Prostate gland (tissue), 2 donors: ENCODE results near the gene SARDH.

Experiments
- CTCF ChIP-seq, 4 experiments: fragments of 200-600 bp in 2 of 4; fragments of 450-650 bp in 2 of 4; sonication (generic) in 2 of 4; IDR thresholded peaks; 1 replicate in 3 of 4; 2 replicates in 1 of 4; pipeline ENCODE4 v1.5.1; 2016 to 2019; ENCODE audit warnings: antibody characterized with exemption in 4 of 4, mild to moderate bottlenecking in 2 of 4, moderate library complexity in 2 of 4
- POLR2A ChIP-seq: fragments of 450-650 bp; IDR thresholded peaks from one replicate; pipeline ENCODE4 v1.6.1; 2016; ENCODE audit warnings: antibody characterized with exemption, mild to moderate bottlenecking

- no peak for TF ChIP-seq POLR2A
- TF ChIP-seq CTCF (IDR thresholded peaks at IDR 0.05) = no peak
These were observed 19.4 kb downstream of the SARDH start for GRCh38 chr9:133718563-133719315.
